Urinary bladder (tissue), 4 donors: ENCODE data around the gene FAM217B. TPM values are rescaled to one million over a fixed set of nuclear protein-coding genes. Genes with fewer than 3 reads are reported as not detected.
"Not testable (repeated sequence)": the region's sequence is repeated elsewhere in the genome, so short reads cannot be mapped to it uniquely, and the experiment has no call there.

Source experiments
- DNase-seq: peaks from one replicate; pipeline ENCODE4 v3.0.0-alpha.2; 2015; ENCODE audit errors: extremely low spot score
- H3K27ac ChIP-seq: one replicate; pipeline ENCODE4 v1.5.1; 2013; ENCODE audit warnings: low read depth, mild to moderate bottlenecking, moderate library complexity
- H3K36me3 ChIP-seq: one replicate; pipeline ENCODE4 v1.6.1; 2013; ENCODE audit warnings: mild to moderate bottlenecking, moderate library complexity; ENCODE audit not compliant: insufficient read depth
- H3K4me1 ChIP-seq: one replicate; pipeline ENCODE4 v1.6.1; 2013; ENCODE audit warnings: mild to moderate bottlenecking, moderate library complexity; ENCODE audit not compliant: insufficient read depth
- H3K4me3 ChIP-seq: one replicate; pipeline ENCODE4 v1.5.1; 2013; ENCODE audit warnings: low read depth, low read length
- WGBS: extraction: QIAGEN DNeasy Blood & Tissue Kit; methylation state at CpG from one replicate; pipeline ENCODE4 v1.1.7; 2013; 5-methylcytosine and 5-hydroxymethylcytosine counted together
- polyA plus RNA-seq: library from polyadenylated mRNA; stranded (reverse); fragments of 200-250 nt; gene quantifications from one replicate; pipeline ENCODE4 v1.2.3, GENCODE V29; 2013
- total RNA-seq: library from RNA; depleted of rRNA; stranded (reverse); fragments of >200 nt; gene quantifications from one replicate; pipeline ENCODE4 v1.2.3, GENCODE V29; 2014
- donor health status: healthy with polysubstance abuse.
- donor health status: healthy.

FAM217B gene
- total and polyA plus RNA-seq, 2 donors = 6.0 to 11.6 TPM

DNA sequence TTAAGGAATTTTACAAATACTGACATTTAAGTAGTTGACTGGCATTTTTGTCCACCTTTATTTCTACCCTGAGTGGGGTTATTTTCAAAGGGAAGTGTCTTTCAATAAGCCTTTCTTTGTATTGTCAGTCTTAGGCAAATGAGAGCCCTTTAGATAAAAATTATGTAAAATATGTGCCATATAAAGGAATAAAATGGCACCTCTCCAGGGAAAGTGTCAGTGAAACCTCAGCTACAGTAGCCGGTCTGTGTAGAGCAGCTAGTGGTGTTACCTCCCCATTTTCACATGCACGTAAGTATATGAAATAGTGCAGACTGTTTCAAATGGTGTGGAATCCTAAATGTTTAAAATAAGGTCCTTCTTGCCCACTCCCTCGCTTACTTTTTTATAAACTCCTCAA, 5.0 kb downstream of the FAM217B start:
- Histone ChIP-seq H3K36me3 (no peaks in the 10 kb centered on the region), H3K27ac (no peak overlapping the region), H3K4me3 (no peak overlapping the region), H3K4me1 (no peaks in the 10 kb centered on the region)
- WGBS = 69% methylated on average over 3 of the region's 3 CpGs
- no peak for DNase-seq

DNA sequence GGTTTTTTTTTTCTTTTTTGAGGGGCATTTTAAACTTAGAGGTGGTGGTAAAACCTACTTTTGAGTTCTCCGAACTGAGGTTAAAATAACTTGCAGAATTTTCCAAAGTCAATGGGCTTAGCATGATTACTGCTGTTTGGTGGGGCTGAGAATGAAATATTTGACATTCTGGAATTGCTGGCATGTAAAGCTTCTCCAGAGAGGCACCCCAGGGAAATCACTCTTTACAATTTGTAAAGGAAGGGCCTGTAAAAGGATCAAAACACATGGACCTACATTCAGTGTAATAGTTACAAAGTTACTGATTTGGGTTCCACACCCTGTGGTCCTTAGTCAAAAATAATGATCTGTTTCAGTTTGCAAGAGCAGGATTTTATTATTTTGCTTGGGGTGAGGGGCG, 5.5 kb downstream of the FAM217B start:
- H3K27ac ChIP-seq = no peak overlapping the region

DNA sequence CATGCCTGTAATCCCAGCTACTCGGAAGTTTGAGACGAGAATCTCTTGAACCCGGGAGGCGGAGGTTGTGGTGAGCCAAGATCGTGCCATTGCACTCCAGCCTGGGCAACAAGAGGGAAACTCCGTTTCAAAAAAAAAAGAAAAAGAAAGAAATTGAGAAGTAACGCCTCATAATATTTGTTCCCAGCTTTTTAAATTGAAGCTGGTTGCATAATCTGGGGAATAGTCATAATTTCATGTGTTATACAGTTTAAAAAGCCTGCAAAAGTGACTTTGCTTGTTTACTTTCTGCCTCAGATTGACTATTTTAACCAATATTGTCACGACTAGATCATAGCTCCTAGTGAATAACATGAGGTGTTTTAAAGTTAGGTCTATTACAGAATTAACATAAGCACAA, 7.2 kb downstream of the FAM217B start:
- no peak overlapping the region for H3K27ac ChIP-seq
- no peaks in the 10 kb centered on the region for H3K4me1 ChIP-seq
- DNase-seq = no peak
- H3K4me3 ChIP-seq = no peak overlapping the region
- H3K36me3 ChIP-seq = no peaks in the 10 kb centered on the region
- WGBS = 92% methylated on average over 8 of the region's 8 CpGs

More for the DNA sequence above, 5.5 kb downstream of the FAM217B start:
- Histone ChIP-seq H3K36me3 (no peaks in the 10 kb centered on the region), H3K4me3 (no peak overlapping the region), H3K4me1 (no peaks in the 10 kb centered on the region)
- 75% methylated on average over 2 of the region's 2 CpGs for WGBS
- no peak for DNase-seq

DNA sequence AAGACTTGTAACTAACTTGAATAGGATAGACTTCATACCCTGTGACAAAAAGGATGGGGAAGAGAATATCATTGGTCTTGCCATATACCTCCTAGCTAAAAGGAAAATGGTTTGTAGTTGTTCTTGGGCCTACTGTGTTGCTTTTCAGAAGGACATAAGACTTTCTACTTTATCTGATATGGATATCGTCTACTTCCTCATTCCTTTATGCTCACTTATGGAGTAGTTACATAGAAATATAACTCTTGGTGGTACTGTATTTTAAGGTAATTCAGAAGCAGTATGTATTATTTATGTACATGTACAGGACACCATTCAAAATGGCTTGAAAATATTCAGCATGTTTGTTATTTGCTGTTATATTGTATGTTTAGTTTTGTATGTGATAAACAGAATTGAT, 8.0 kb downstream of the FAM217B start:
- 54% methylated on average over 1 of the region's 1 CpG for WGBS

DNA sequence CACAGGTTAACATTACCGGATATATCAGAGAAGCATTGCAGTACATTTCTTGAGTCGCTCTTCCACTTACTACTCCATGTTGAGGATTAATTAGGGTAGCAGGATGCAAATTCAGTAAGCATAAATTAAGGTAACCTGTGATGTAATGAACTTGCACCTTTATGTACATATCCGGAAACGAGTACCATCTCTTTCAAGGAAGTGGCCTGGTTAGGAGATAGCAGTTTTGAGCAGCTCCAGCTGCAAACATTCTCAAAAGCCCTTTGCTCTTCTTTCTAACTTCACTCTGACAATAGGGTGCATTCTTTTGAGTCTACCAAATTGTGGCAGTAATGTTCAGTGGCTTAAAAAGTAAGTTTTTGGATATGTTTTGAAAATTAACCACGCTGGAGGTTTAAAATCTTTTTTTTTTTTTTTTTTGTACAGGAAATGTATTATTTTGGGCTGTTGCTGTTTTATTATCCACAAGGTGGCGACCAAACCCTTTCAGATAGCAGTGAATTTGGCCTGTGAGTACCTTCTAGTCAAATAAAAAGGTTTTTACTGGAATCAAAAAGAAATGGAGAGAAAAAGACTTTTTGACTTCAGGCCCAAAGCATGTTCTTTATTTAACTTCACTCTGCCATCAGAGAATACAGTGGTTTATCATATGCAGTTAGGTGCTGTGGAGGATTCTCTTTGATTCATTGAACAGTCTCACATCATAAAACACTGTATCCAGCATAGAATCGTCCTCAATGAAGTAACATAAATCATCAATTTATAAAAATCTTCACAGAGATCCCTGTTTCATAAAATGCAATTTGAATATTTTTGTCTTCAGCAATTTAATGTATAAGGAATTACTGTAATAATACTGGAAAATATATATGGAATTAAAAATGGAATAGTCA, 8.9 kb downstream of the FAM217B start:
- Histone ChIP-seq H3K4me1 (no peaks in the 10 kb centered on the region), H3K4me3 (no peak overlapping the region), H3K27ac (no peak overlapping the region), H3K36me3 (no peaks in the 10 kb centered on the region)
- WGBS = 39% methylated on average over 7 of the region's 7 CpGs
- peak; percentile 55 for DNase-seq

More for the DNA sequence above, 8.0 kb downstream of the FAM217B start:
- H3K36me3 ChIP-seq = no peaks in the 10 kb centered on the region
- H3K27ac ChIP-seq = no peak overlapping the region
- H3K4me3 ChIP-seq = no peak overlapping the region
- no peak for DNase-seq
- H3K4me1 ChIP-seq = no peaks in the 10 kb centered on the region

DNA sequence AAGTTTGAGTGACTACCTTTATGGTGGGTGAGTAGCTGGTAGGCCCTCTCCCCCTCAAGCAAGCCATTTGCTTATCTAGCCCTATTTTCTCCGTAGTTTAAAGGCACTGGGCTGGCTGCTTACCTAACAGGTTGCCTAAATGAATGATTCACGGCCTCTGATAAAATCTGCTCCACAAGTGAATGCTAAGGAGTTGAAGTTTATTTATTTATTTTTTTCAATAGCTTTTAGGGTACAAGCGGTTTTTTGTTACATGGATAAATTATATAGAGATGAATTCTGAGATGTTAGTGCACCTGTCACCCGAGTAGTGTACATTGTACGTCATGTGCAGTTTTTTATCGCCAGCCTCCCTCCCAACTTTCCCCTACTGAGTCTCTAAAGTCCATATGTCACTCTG, 9.7 kb downstream of the FAM217B start:
- Histone ChIP-seq H3K4me1 (no peaks in the 10 kb centered on the region), H3K27ac (no peak overlapping the region), H3K4me3 (no peak overlapping the region), H3K36me3 (no peaks in the 10 kb centered on the region)
- DNase-seq = no peak
- 87% methylated on average over 6 of the region's 6 CpGs for WGBS

DNA sequence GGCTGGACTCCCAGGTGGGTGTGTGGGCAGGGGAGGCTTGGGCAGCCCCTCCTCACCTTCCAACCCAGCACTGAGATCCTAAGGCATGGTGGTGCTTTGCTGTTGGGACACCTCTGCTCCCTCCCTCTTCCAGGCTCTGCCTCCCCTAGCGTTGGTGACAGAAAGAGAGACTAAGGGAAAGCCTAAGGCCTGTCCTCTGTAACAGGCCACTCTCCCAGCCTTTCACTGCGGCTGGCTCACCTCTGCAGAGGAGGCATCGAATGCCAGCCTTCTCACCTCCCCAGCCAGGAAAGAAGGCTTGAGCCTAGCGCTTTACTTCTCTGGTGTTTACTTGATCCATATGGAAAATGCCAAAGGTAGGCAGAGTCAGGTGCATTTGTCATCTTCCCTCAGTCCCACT, 14.5 kb downstream of the FAM217B start:
- Histone ChIP-seq H3K27ac (no peak overlapping the region), H3K36me3 (no peaks in the 10 kb centered on the region), H3K4me1 (no peaks in the 10 kb centered on the region), H3K4me3 (no peak overlapping the region)
- no peak for DNase-seq
- 88% methylated on average over 4 of the region's 4 CpGs for WGBS

DNA sequence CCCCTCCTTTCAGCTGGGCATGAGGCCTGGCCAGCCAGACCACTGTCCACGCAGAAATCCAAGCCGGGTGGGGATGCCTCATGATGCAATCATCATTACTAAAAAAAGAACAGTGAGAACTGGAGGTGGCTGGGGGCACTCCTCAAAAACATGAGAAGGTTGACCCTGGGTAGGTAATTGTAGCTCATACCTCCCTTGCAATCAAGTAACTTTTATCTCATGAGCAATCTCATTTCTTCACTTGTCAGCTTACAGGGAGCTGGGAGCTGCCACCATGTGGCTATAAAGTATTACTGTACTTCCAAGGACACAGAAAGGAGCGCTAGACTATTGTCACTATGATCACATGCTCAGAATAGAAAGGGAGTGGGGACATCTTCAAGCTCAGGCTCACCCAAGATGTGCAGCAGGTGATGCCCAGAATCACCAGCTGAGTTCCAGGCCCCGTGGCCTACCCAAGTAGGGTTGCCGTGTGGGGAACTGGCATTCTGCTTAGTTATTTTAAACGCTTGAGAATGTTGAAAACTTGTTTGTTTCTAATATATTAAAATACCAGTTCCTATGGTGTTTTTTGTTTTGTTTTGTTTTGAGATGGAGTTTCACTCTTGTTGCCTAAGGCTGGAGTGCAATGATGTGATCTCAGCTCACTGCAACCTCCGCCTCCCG, 15.1 kb downstream of the FAM217B start:
- WGBS = 83% methylated on average over 8 of the region's 8 CpGs
- no peak for DNase-seq
- Histone ChIP-seq H3K36me3 (no peaks in the 10 kb centered on the region), H3K4me3 (no peak overlapping the region), H3K27ac (no peak overlapping the region), H3K4me1 (no peaks in the 10 kb centered on the region)

DNA sequence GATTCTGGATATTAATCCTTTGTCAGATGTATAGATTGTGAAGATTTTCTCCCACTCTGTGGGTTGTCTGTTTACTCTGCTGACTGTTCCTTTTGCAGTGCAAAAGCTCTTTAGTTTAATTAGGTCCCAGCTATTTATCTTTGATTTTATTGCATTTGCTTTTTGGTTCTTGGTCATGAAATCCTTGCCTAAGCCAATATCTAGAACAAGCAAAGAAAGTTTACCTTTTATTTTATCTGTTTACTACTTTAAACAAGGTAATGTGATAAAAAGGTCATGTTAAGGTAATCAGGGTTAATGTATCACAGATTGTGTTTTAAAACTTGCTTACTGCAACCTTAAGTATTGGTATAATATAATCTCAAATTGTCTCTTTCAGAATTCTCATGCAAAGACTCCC, 17.4 kb downstream of the FAM217B start:
- not testable (repeated sequence) for H3K4me3 ChIP-seq, DNase-seq, H3K36me3 ChIP-seq

DNA sequence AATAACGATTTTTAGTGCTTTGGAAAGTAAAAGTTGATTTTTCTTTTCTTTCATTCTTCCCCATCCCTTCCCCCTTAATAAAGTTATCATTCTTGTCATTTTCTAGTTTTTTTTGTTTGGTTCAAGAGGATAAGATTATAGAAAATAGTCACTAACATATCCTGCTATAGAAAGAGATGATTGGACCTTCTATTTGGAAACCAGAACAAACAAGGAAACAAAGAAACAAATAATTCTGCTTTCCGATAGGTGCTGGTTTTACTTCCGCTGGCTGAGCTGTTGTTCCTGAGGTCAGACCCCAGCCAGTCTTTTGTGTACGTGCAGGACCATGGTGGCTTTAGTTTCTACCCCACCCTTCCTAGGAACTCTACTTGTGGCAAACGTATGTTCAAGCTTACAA, 17.9 kb downstream of the FAM217B start, which contains the start of gene CDH26:
Gene CDH26 (plus strand): TSS at position 301 of the 400 bp plus-strand sequence. CDS start 304 bp downstream, outside the sequence.
- no peaks in the 10 kb centered on the region for H3K36me3 ChIP-seq
- no peak for DNase-seq
- no peaks in the 10 kb centered on the region for H3K4me1 ChIP-seq
- H3K4me3 ChIP-seq = no peak within 1 kb of the TSS
- no peak within 1 kb of the TSS for H3K27ac ChIP-seq
- WGBS = 78% methylated on average over 5 of the region's 5 CpGs

More for the DNA sequence above, 17.4 kb downstream of the FAM217B start:
- not testable (repeated sequence) for H3K4me1 ChIP-seq, H3K27ac ChIP-seq

DNA sequence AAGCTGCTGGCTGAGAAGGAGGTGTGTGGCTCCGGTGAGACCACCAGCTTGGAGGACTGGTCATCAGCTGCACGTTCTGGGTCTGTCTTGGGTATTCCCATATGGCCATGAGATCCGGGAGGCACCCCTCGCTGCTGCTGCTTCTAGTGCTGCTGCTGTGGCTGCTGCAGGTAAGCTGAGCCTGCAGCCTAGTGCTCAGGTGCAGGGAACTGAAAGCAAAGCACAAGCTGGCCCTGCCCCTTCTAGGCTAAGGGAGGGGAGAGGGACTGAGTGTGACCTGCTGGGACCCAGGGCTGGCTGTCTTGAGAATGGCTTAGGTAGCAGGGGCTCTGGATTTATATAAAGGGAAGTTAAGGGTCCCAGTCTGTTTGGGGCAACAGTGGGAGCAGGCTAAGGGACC, 18.4 kb downstream of the FAM217B start:
- Histone ChIP-seq H3K4me1 (no peaks in the 10 kb centered on the region), H3K27ac (no peak overlapping the region), H3K36me3 (no peaks in the 10 kb centered on the region), H3K4me3 (no peak overlapping the region)
- 74% methylated on average over 4 of the region's 4 CpGs for WGBS
- no peak for DNase-seq

DNA sequence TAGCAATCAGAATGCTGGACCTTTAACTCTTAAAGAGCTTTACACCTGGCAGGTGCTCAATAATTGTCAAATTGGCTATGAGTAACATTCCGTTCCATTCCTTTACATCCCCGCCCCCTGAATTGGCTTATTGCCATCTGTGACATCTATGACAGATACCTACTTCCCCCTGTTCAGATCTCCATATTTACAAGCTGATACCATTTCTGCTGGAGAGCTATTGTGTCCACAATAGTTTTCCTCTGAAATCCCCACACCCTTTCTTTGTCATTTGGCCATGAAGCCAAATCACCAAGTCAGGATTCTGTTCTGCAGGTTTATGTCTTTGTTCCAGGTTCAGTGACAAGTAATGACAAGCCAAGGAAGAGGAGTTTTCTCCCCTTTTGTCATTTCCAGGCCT, 21.2 kb downstream of the FAM217B start:
- no peaks in the 10 kb centered on the region for H3K4me1 ChIP-seq
- H3K36me3 ChIP-seq = no peaks in the 10 kb centered on the region
- WGBS = 79% methylated on average over 2 of the region's 2 CpGs
- no peak overlapping the region for H3K27ac ChIP-seq
- H3K4me3 ChIP-seq = no peak overlapping the region
- no peak for DNase-seq

DNA sequence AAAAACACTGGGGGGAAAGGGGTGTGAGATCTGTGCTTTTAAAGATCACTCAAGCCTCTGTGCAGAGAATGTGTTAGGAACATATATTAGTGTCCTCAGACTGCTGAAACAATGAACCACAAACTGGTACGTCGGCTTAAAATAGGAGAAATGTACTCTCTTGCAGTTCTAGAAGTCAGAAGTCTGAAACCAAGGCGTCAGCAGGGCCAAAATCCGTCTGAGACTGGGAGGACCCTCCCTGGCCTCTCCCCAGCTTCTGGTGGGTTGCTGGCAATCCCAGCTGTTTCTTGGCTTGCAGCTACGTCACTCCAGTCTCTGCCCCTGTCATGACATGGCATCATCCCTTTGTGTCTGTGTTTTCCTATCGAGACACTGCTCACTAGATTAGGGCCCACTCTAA, 22.0 kb downstream of the FAM217B start:
- WGBS = 81% methylated on average over 6 of the region's 6 CpGs
- no peaks in the 10 kb centered on the region for H3K36me3 ChIP-seq
- DNase-seq = no peak
- no peaks in the 10 kb centered on the region for H3K4me1 ChIP-seq
- no peak overlapping the region for H3K27ac ChIP-seq
- no peak overlapping the region for H3K4me3 ChIP-seq

DNA sequence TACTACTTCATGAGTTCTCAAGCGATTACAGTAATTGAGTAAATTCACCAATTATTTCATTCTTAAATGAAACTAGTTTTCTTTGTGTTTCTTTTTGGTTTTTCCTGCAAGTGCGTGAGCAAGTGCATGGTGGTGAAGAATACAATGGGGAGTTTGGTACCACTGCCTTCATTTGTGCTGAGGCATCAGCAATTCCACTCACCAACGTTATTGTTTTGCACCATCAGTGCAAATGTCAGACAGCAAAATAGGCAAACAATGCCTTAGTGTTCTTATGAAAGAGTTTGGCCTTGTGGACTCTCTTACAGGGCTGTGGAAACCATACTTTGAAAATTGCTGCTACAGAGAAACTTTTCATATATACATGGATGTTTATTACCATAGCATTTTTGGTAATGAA, 26.2 kb downstream of the FAM217B start:
- no peak overlapping the region for H3K4me3 ChIP-seq
- H3K27ac ChIP-seq = no peak overlapping the region
- DNase-seq = no peak
- 84% methylated on average over 3 of the region's 3 CpGs for WGBS
- no peaks in the 10 kb centered on the region for H3K36me3 ChIP-seq
- H3K4me1 ChIP-seq = no peaks in the 10 kb centered on the region
